Right ventricle myocardium superior (tissue), 1 donor: ENCODE measurements around the gene DIRAS1. TPM values are rescaled to one million over a fixed set of nuclear protein-coding genes. Genes with fewer than 3 reads are reported as not detected.

Experiments used
- ATAC-seq: fragments of 200-7000 bp; cut with Tn5 transposase; one replicate; pipeline ENCODE4 v1.9.1; 2020; ENCODE audit warnings: mild to moderate bottlenecking; ENCODE audit not compliant: poor library complexity
- DNase-seq: peaks from one replicate; pipeline ENCODE4 v3.0.0-alpha.2; 2020
- intact Hi-C: fragments of 100-400 bp; cut with DNase I; formaldehyde crosslinking; loops from one replicate; pipeline ENCODE4 v1.11.2; 2022
- total RNA-seq: library from RNA; stranded (reverse); fragmentation: NEBNext Ultra II Directional; extraction: Animal tissue kit (Norgen Biotek cat#: 25700); gene quantifications from one replicate; pipeline ENCODE4 v1.2.1, GENCODE V29; 2021
- donor health status: DM: no; HTN: yes; CAD: no; lungs with severe emphysema.

Gene DIRAS1
- total RNA-seq, 1 donor from 2014 or later = 216 TPM

DNA sequence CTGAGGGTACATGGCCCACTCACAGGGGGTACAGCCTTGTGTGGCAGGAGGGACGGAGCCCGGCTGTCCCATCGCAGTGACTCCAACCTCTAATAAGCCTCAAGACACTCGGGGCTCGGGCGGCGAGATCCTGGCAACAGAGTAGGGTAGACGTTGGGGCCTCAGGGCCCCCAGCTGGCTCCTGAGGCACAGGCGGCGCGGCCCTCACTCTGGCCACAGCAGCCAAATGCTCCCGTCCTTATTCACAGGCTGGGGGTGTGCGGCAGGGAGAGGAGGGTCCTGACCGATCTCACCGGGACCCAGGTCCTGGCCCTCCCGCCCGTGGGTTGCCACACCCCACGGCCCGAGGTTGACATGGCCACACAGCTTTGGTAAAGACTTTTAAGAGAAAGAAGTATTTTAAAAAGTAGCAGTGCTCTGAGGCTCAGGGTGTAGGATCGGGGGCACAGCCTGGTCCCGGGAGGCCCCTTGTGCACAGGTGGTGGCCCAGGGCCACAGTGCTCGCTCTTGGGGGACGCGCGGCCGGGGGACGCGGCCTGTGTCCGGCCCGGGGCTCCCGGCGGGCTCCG, 11.1 kb upstream of the DIRAS1 start:
- ATAC-seq (no peak), DNase-seq (no peak)
- intact Hi-C loops = no loop called here

DNA sequence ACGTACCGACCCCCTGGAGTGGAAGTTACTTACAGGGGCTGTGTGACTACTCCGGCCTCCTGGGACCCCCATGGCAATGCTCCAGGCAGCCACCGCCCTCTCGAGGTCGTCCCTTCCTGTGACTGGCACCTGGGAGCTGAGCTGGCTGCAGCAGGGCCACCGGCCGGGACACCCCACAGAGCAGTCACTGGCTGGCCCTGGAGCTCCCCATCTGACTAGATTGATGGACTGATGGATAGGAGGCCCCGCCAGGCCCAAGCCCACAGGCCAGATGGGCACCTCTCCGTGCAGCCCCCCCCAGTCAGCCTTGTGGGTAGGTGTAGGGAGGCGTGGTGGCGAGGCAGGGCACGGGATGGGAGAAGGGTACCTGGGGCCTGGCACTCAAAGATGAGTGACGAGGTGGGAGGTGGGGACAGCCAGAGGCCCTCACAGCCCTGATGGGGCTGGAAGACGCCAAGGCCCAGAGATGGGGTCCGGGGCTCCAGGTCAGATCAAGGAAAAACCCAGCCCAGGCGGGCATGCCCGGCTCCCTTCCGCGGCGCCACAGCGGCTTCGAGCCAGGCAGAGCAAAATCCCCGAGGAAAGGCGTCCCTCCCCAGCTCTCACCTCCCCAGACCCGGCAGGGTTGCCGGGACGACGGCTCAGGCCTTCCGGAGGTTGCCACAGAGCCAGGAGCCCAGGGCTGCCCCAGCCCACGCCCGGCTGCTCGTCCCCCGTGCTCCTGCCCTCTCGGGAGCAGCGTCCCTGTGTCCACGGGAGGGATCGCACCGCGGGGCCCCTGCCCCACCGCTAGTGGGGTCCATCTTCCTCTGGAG, 10.2 kb upstream of the DIRAS1 start:
- no peak for ATAC-seq
- no peak for DNase-seq
- intact Hi-C loops = no loop called here

- ATAC-seq = no peak
- peak; percentile 30 for DNase-seq
- intact Hi-C loops = no loop called here
These were observed 9.0 kb upstream of the DIRAS1 start for GRCh38 chr19:2729943-2730818.

GRCh38 chr19:2728783-2729387, 7.7 kb upstream of the DIRAS1 start:
- DNase-seq (peak; percentile 35), ATAC-seq (no peak)
- intact Hi-C loops = no loop called here

DNA sequence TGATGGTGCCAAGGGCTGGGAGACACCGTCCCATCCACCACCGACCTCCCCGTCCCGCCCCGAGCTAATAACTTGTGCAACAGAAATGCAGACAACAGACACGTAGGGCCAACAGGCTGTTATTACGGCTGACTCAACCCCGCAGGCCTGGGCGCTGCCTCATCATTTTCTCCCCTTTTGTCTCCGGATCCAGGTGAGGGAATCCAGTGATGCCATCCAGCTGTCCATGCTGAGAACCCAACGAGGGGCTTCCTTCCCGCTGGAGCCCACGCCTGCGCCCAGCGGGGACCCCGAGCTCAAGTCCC, 6.4 kb upstream of the DIRAS1 start:
- intact Hi-C loops = no loop called here
- ATAC-seq = no peak
- DNase-seq = peak; percentile 5

- intact Hi-C loops = no loop called here
- ATAC-seq (no peak), DNase-seq (peak; percentile 25)
These were observed 5.9 kb upstream of the DIRAS1 start for GRCh38 chr19:2726904-2727639.

DNA sequence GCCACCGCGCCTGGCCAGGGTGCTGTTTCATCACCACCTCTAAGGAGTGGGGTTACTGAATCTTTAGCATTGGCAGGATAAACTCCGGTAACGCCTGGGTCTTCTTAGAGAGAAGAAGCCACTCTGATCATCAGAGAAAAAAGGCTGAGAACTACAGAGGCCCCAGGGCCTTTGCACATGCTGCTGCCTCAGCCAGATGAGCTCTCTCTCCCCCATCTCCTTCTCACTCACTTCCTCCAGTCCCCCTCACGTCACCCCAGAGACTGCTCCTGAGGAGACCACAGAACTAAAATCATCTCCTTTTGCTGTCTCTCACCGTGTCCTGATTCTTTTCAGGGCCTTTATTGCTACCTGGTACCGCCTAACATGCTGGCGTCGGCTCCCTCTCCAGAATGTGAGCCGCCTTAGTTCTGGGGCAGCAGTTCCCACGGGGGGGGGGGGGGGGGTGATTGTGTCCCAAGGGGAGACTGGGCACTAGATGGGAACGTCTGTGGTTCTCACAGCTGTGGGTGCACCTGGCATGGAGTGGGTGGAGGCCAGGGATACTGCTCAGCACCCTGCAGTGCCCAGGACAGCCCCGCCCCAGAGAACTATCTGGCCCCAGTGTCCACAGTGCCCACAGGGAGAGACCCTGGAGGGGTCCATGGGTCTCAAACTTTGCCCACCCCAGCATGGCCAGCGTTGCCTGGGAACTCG, 5.1 kb upstream of the DIRAS1 start:
- DNase-seq (peak; percentile 21), ATAC-seq (no peak)
- intact Hi-C loops = no loop called here

GRCh38 chr19:2724148-2724557, 3.0 kb upstream of the DIRAS1 start:
- ATAC-seq (no peak), DNase-seq (peak; percentile 21)
- intact Hi-C loops = no loop called here

GRCh38 chr19:2723747-2724146, 2.6 kb upstream of the DIRAS1 start:
- intact Hi-C loops = no loop called here
- DNase-seq (peak; percentile 33), ATAC-seq (no peak)

- DNase-seq = peak; percentile 37
These were observed 2.2 kb upstream of the DIRAS1 start for GRCh38 chr19:2723345-2723715.

DNA sequence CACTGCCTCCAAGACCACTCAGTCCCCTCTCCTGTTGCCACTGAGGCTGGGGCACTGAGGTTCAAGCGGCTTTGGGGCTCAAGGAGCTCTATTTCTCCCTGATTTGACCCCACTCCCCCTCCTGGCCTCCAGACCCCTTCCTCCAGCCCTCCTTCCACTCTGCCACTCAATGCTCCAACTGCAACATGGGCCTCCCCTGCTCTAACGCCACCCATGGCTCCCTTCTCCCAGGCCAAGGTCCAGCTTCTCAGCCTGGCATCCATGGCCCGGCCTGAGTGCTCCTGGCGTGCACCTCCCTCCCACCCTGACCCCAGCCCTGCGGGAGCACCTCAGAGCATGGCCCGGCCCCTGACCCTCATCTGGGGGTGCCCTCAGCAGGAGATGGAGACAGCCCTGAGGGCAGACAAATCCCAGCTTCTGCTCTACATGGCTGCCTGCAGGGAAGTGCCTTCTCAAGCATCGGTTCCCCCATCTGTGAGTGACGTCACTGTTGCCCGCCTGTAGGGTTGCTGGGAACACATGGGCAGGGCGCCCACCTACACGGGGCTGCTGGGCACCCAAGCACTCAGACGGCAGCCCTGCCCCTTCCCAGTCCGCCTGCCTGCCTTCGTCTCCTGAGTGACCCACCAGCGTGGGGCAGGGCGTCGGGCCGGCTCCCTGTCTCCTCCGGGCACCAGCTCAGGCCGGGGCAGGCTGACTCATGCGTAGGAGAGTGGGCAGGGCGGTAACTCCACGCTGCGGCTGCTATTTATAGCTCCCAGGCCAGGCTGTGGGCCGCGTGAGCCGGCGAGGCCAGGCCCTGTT, 1.6 kb upstream of the DIRAS1 start:
- ATAC-seq (peak; percentile 77), DNase-seq (peak; percentile 84)
- intact Hi-C loops = no loop called here

More at GRCh38 chr19:2723345-2723715, 2.2 kb upstream of the DIRAS1 start:
- ATAC-seq = no peak
- intact Hi-C loops = no loop called here

DNA sequence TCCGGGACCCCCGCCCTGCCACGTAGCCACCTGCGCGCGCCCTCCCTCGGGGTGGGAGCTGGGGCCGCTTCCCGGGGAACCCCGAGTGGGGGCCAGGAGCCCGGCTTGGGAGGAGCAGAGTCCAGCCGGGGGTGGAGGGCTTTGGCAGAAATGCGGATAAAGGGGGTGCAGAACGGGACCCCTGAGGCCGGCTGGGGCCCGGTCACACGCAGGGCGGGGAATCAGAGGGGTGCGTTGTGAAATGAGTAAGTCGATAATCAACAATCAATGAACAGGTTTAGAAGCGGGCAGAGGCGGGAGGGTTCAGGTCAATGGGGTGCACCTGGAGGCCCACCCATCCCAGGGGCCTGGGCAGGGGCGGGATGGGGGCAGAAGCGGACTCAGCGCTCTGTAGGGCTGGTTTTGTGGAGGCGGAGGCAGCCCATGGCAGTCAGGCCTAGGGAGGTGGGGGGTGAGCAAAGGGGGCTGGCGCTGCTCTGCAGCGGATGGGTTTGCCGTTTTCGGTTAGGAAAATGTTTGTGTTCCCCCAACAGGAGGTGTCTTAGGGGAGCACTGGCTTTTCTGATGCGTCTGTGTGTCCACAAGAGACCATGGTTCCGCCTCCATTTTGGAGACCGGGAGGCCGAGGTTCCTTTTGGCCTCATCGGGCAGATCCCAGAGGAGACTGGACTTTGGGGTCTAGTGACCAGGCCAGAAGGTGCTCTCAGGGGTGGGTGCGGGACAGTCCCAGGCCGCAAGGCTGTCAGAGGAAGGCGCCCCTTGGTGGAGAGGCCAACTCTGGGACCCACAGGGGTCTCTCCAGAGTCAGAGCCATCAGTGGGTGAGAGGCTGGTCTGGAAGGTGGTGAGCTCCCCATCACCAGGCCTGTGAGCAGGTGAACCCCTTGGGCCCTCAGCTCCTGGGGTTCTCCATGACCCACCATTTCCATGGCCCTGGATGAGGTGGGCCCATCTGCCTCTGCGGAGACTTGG, 683 bp upstream of the DIRAS1 start:
- intact Hi-C loops = no loop called here
- ATAC-seq (no peak), DNase-seq (no peak)

GRCh38 chr19:2719920-2720776, 1.0 kb downstream of the DIRAS1 start:
- peak; percentile 56 for ATAC-seq
- peak; percentile 72 for DNase-seq
- intact Hi-C loops = no loop called here

DNA sequence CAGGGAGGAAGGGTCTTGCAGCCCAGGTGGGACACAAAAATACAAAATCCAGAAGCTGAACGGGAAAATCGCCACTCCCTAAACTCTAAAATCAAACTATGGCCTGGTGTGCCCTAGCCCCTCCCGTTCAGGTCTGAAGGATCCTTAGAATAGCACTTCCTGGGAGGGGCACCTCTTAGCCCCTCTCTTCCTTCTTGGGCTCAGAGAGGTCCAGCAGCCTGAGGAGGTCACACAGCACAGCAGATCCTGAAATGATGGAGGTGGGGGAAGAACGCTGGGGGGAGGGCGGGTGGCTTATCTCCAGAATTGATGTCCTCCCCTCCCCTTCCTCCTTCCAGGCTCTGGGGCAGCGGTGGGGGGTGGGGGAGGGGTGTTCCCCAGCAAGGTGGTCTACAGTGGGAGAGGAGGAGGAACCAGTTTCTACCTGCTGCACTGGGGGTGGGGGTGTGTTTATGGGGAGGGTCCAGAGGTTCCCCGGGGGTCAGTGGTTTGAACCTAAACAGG, 1.9 kb downstream of the DIRAS1 start:
- ATAC-seq (no peak), DNase-seq (no peak)
- intact Hi-C loops = no loop called here
